Transverse colon (tissue), 4 donors: ENCODE measurements around the gene PARL. TPM values are rescaled to one million over a fixed set of nuclear protein-coding genes. Genes with fewer than 3 reads are reported as not detected.

Experiments
- DNase-seq: peaks from one replicate; pipeline ENCODE4 v3.0.0-alpha.2; 2019
- H3K27ac ChIP-seq, 4 donors: fragments of 200-600 bp; sonication (generic); 2 replicates each; pipeline ENCODE4 v1.5.1; 2016 to 2018; ENCODE audit warnings: inconsistent platforms in 4 of 4
- H3K27me3 ChIP-seq: fragments of 200-600 bp; sonication (generic); 2 replicates; pipeline ENCODE4 v1.5.1; 2017; ENCODE audit warnings: inconsistent platforms
- H3K36me3 ChIP-seq, 4 donors: fragments of 200-600 bp; sonication (generic); 2 replicates each; pipeline ENCODE4 v1.5.1; 2017 to 2019; ENCODE audit warnings: inconsistent platforms in 4 of 4
- H3K4me1 ChIP-seq, 4 donors: fragments of 200-600 bp; sonication (generic); 2 replicates each; pipeline ENCODE4 v1.5.1; 2017 to 2020; ENCODE audit warnings: inconsistent platforms in 4 of 4
- H3K4me3 ChIP-seq, 4 donors: fragments of 200-600 bp; sonication (generic); 1 replicate in 1 of 4; 2 replicates in 3 of 4; pipeline versions ENCODE4 v1.5.1 to v1.6.1; 2017 to 2019; ENCODE audit warnings: inconsistent platforms in 4 of 4
- H3K9me3 ChIP-seq, 2 donors: fragments of 200-600 bp; sonication (generic); 2 replicates each; pipeline ENCODE4 v1.5.1; 2017 to 2019; ENCODE audit warnings: inconsistent platforms in 2 of 2
- CTCF ChIP-seq, 5 experiments: fragments of 200-600 bp in 3 of 5; fragments of 450-650 bp in 2 of 5; sonication (generic) in 3 of 5; IDR thresholded peaks; 1 replicate in 2 of 5; 2 replicates in 3 of 5; pipeline ENCODE4 v1.5.1; 2016 to 2017; ENCODE audit warnings: antibody characterized with exemption in 5 of 5, inconsistent platforms in 3 of 5, mild to moderate bottlenecking in 2 of 5, moderate library complexity in 1 of 5
- EP300 ChIP-seq: sonication (generic); formaldehyde crosslinking; IDR thresholded peaks from one replicate; pipeline ENCODE4 v1.6.1; 2017; ENCODE audit warnings: antibody characterized with exemption, low read depth
- POLR2A ChIP-seq: fragments of 450-650 bp; IDR thresholded peaks from one replicate; pipeline ENCODE4 v1.6.1; 2016; ENCODE audit warnings: antibody characterized with exemption, mild to moderate bottlenecking, moderate library complexity
- POLR2AphosphoS5 ChIP-seq, 3 donors: sonication (generic); formaldehyde crosslinking; IDR thresholded peaks; one replicate each; pipeline ENCODE4 v1.6.1; 2016; ENCODE audit warnings: antibody characterized with exemption in 3 of 3
- WGBS, 2 donors: methylation state at CpG; one replicate each; pipeline ENCODE4 v1.1.5; 2018; ENCODE audit warnings: low coverage in 1 of 2; 5-methylcytosine and 5-hydroxymethylcytosine counted together
- in situ Hi-C, 4 donors: fragments of 200-750 bp; cut with MboI; loops; one replicate each; pipeline versions ENCODE4 v1.15.0 to v1.15.1; 2017; ENCODE audit warnings: low sequenced_read_pairs in 3 of 4, low pct_ligation_motif_present in 1 of 4, low pct_unique_long_range_greater_than_20kb in 1 of 4
- intact Hi-C: fragments of 100-400 bp; cut with DNase I; formaldehyde crosslinking; loops from one replicate; pipeline ENCODE4 v1.15.1; 2023; ENCODE audit warnings: low total_unique reads
- total RNA-seq, 4 donors: library from RNA; depleted of rRNA; stranded (reverse); fragments of >200 nt; gene quantifications; one replicate each; pipeline ENCODE4 v1.1.0, GENCODE V29; 2016

The PARL gene
- total RNA-seq, 4 donors from 2014 or later = 27.3 to 61.3 (median 48.8) TPM

GRCh38 chr3:183811638-183812037, 73.0 kb downstream of the PARL start:
- H3K9me3 ChIP-seq = no peaks in the 10 kb centered on the region
- TF ChIP-seq EP300 = no peak
- TF ChIP-seq POLR2A = no peak
- TF ChIP-seq POLR2AphosphoS5 (IDR thresholded peaks at IDR 0.05) = no peak
- no peak for TF ChIP-seq CTCF (IDR thresholded peaks at IDR 0.05)
- no peak overlapping the region for H3K27ac ChIP-seq
- H3K27me3 ChIP-seq = no peaks in the 10 kb centered on the region
- 88 to 100% methylated on average over 1 to 11 of the region's 11 CpGs for WGBS, 2 donors
- no peaks in the 10 kb centered on the region for H3K4me1 ChIP-seq
- DNase-seq = no peak
- intact Hi-C loops (no loop called here), in situ Hi-C loops (no loop called here)
- no peak overlapping the region for H3K4me3 ChIP-seq
- peaks cover 0 to 22% (median 10%) of the 10 kb centered on the region in 4 donors for H3K36me3 ChIP-seq

- H3K9me3 ChIP-seq = no peaks in the 10 kb centered on the region
- in situ Hi-C loops (no loop called here), intact Hi-C loops (no loop called here)
- peaks cover 0 to 29% (median 12%) of the 10 kb centered on the region in 4 donors for H3K36me3 ChIP-seq
- no peak overlapping the region for H3K4me3 ChIP-seq
- TF ChIP-seq CTCF (IDR thresholded peaks at IDR 0.05) = no peak
- no peak for TF ChIP-seq EP300
- no peak for TF ChIP-seq POLR2AphosphoS5 (IDR thresholded peaks at IDR 0.05)
- TF ChIP-seq POLR2A = no peak
- 95% methylated on average over 24 of the region's 24 CpGs; no CpG with 5 or more reads in 1 of the 2 donors for WGBS, 2 donors
- no peak for DNase-seq
- no peak overlapping the region for H3K27ac ChIP-seq
- no peaks in the 10 kb centered on the region for H3K27me3 ChIP-seq
- H3K4me1 ChIP-seq = no peaks in the 10 kb centered on the region
Measured at GRCh38 chr3:183810643-183811594, 73.8 kb downstream of the PARL start.

- in situ Hi-C loops (no loop called here), intact Hi-C loops (no loop called here)
- H3K9me3 ChIP-seq = no peaks in the 10 kb centered on the region
- H3K4me1 ChIP-seq = no peaks in the 10 kb centered on the region
- H3K27me3 ChIP-seq = no peaks in the 10 kb centered on the region
- no peak overlapping the region for H3K27ac ChIP-seq
- no peak for DNase-seq
- no peak overlapping the region for H3K4me3 ChIP-seq
- WGBS, 2 donors = 63 to 71% methylated on average over 5 of the region's 5 CpGs
- TF ChIP-seq CTCF (IDR thresholded peaks at IDR 0.05) = no peak
- no peak for TF ChIP-seq POLR2AphosphoS5 (IDR thresholded peaks at IDR 0.05)
- no peak for TF ChIP-seq EP300
- TF ChIP-seq POLR2A = no peak
- peaks cover 0 to 45% (median 19%) of the 10 kb centered on the region in 4 donors for H3K36me3 ChIP-seq
Measured at GRCh38 chr3:183809270-183809669, 75.4 kb downstream of the PARL start.

- 83 to 92% methylated on average over 2 to 11 of the region's 11 CpGs for WGBS, 2 donors
- TF ChIP-seq CTCF (IDR thresholded peaks at IDR 0.05) (no peak), POLR2AphosphoS5 (IDR thresholded peaks at IDR 0.05) (no peak), EP300 (no peak), POLR2A (no peak)
- Histone ChIP-seq H3K9me3 (no peaks in the 10 kb centered on the region), H3K27ac (no peak overlapping the region), H3K36me3 (peaks cover 0 to 55% (median 22%) of the 10 kb centered on the region in 4 donors), H3K4me3 (no peak overlapping the region), H3K4me1 (no peaks in the 10 kb centered on the region), H3K27me3 (no peaks in the 10 kb centered on the region)
- no peak for DNase-seq
- intact Hi-C loops = no loop called here
- in situ Hi-C loops = no loop called here
Measured at GRCh38 chr3:183808355-183808754, 76.3 kb downstream of the PARL start.
